ENCODE data around the gene OR52J3. TPM values are rescaled to one million over a fixed set of nuclear protein-coding genes. Genes with fewer than 3 reads are reported as not detected.

Gene OR52J3
- polyA plus RNA-seq, 1 donor (not counting 4 experiments of a cell fraction or from before 2014, with no cell fraction given) = not detected

- H3K79me2 ChIP-seq (ENCODE audit: control insufficient read depth, insufficient read depth, low read length) = no peaks in the 10 kb centered on the region
- H3K9me1 ChIP-seq (ENCODE audit: control insufficient read depth, extremely low read depth, insufficient read depth, low read length) = no peaks in the 10 kb centered on the region
- dilution Hi-C loops (cut with MboI; ENCODE audit: extremely low pct_ligation_motif_present, low sequenced_read_pairs) = no loop called here
- no peaks in the 10 kb centered on the region for H3K4me1 ChIP-seq (ENCODE audit: control insufficient read depth, extremely low read depth, insufficient read depth, low read length)
- FAIRE-seq = no peak
- no peak for TF ChIP-seq EZH2 (IDR thresholded peaks at IDR 0.05; ENCODE audit: low read length)
- TF ChIP-seq, protein P1, sequence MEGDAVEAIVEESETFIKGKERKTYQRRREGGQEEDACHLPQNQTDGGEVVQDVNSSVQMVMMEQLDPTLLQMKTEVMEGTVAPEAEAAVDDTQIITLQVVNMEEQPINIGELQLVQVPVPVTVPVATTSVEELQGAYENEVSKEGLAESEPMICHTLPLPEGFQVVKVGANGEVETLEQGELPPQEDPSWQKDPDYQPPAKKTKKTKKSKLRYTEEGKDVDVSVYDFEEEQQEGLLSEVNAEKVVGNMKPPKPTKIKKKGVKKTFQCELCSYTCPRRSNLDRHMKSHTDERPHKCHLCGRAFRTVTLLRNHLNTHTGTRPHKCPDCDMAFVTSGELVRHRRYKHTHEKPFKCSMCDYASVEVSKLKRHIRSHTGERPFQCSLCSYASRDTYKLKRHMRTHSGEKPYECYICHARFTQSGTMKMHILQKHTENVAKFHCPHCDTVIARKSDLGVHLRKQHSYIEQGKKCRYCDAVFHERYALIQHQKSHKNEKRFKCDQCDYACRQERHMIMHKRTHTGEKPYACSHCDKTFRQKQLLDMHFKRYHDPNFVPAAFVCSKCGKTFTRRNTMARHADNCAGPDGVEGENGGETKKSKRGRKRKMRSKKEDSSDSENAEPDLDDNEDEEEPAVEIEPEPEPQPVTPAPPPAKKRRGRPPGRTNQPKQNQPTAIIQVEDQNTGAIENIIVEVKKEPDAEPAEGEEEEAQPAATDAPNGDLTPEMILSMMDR (optimal IDR thresholded peaks at IDR 0.05 in 1 of 3, IDR thresholded peaks at IDR 0.05 in 1 of 3, conservative IDR thresholded peaks at IDR 0.05 in 1 of 3; ENCODE audit: extremely low read depth in 1 of 3, insufficient read depth in 2 of 3, low read length in 3 of 3) = no peak
- no peak for DNase-seq (ENCODE audit: low read depth, low spot score)
- no peak overlapping the region for H3K4me3 ChIP-seq (ENCODE audit: control insufficient read depth in 2 of 3, extremely low read depth in 1 of 3, insufficient read depth in 2 of 3, low read depth in 1 of 3, low read length in 3 of 3)
- H3K27ac ChIP-seq (ENCODE audit: control insufficient read depth, insufficient read depth, low read length) = no peak overlapping the region
- H2AFZ ChIP-seq (ENCODE audit: control insufficient read depth, low read length) = no peak overlapping the region
- no peaks in the 10 kb centered on the region for H4K20me1 ChIP-seq (ENCODE audit: control insufficient read depth, extremely low read depth, insufficient read depth, low read length)
- no peaks in the 10 kb centered on the region for H3K27me3 ChIP-seq (ENCODE audit: control insufficient read depth, extremely low read depth, insufficient read depth, low read length)
- no peak overlapping the region for H3K9ac ChIP-seq (ENCODE audit: control insufficient read depth, extremely low read depth, insufficient read depth, low read length)
- no peaks in the 10 kb centered on the region for H3K9me3 ChIP-seq (ENCODE audit: control insufficient read depth, low read depth, low read length)
- H3K36me3 ChIP-seq (ENCODE audit: control insufficient read depth in 2 of 2, extremely low read depth in 1 of 2, insufficient read depth in 2 of 2, low read length in 2 of 2) = no peaks in the 10 kb centered on the region
- H3K4me2 ChIP-seq (ENCODE audit: control insufficient read depth, extremely low read depth, insufficient read depth, low read depth, low read length) = no peak overlapping the region
These were observed 49.7 kb downstream of the OR52J3 start for GRCh38 chr11:5096011-5096410.

Other genes with a start within 250 kb of the OR52J3 start
- gene OR52R1, start 242.1 kb upstream of the OR52J3 start, polyA plus RNA-seq = not detected in 3 replicates
- not detected in 3 replicates for gene OR51F2, start 225.2 kb upstream of the OR52J3 start, polyA plus RNA-seq
- not detected in 3 replicates for gene OR51S1, start 197.3 kb upstream of the OR52J3 start, polyA plus RNA-seq
- not detected in 3 replicates for gene OR51T1, start 164.6 kb upstream of the OR52J3 start, polyA plus RNA-seq
- not detected in 3 replicates for gene OR51A7, start 142.7 kb upstream of the OR52J3 start, polyA plus RNA-seq
- gene OR51G2, start 127.2 kb upstream of the OR52J3 start, polyA plus RNA-seq = not detected in 3 replicates
- not detected in 3 replicates for gene OR51G1, start 122.2 kb upstream of the OR52J3 start, polyA plus RNA-seq
- gene OR51A4, start 98.9 kb upstream of the OR52J3 start, polyA plus RNA-seq = not detected in 3 replicates
- not detected in 3 replicates for gene OR51A2, start 90.8 kb upstream of the OR52J3 start, polyA plus RNA-seq
- gene OR51L1, start 51.7 kb upstream of the OR52J3 start, polyA plus RNA-seq = not detected in 3 replicates
- gene OR52E2, start 13.1 kb downstream of the OR52J3 start, polyA plus RNA-seq = not detected in 3 replicates
- not detected in 3 replicates for gene OR52E1, start 23.0 kb downstream of the OR52J3 start, polyA plus RNA-seq
- gene OR52A5, start 91.8 kb downstream of the OR52J3 start, polyA plus RNA-seq = not detected in 3 replicates
- gene OR52A1, start 108.2 kb downstream of the OR52J3 start, polyA plus RNA-seq = not detected in 3 replicates
- not detected in 3 replicates for gene OR51V1, start 154.2 kb downstream of the OR52J3 start, polyA plus RNA-seq
- not detected in 3 replicates for gene HBB, start 180.5 kb downstream of the OR52J3 start, polyA plus RNA-seq
- gene HBD, start 188.0 kb downstream of the OR52J3 start, polyA plus RNA-seq = not detected in 3 replicates
- 0.30 to 0.31 TPM in 2 of 3 replicates, not detected in the other for gene HBG1, start 203.3 kb downstream of the OR52J3 start, polyA plus RNA-seq
- gene HBG2, start 208.3 kb downstream of the OR52J3 start, polyA plus RNA-seq = 0.50 to 0.73 TPM (median 0.61 TPM) in 3 replicates
- gene HBE1, start 223.4 kb downstream of the OR52J3 start, polyA plus RNA-seq = 0.19 to 0.26 TPM in 2 of 3 replicates, not detected in the other

Data from keratinocyte (primary cell).